Measurements from ENCODE around the gene AKAP9.

Gene AKAP9

DNA sequence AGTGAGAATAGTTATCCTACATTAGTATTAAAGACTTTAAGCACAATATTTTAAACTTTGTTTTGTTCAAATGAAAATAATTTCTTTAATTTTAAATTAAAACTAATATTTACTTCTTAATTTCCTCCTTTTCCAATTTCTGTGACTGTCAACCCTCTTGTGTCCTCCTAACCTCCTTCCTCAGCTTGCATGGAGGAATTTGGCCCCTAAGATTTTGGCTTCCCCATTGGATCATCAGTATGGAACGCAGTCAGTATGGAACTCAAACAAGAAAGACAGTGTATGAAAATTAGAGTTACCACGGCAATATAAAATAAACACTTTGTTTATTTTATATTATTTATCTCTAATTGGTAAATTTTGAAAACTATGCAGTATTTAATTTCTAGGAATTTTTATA, 102.4 kb downstream of the AKAP9 start:
- Histone ChIP-seq H3K9me3 (no peaks in the 10 kb centered on the region), H3K27ac (no peak overlapping the region), H3K36me3 (peaks cover 92% of the 10 kb centered on the region), H3K27me3 (no peaks in the 10 kb centered on the region), H3K4me1 (ENCODE audit: control insufficient read depth in 1 of 2, insufficient read depth in 1 of 2, low read depth in 1 of 2, low read length in 1 of 2) (no peaks in the 10 kb centered on the region), H3K4me3 (ENCODE audit: low read depth in 1 of 2, low read length in 1 of 2) (no peak overlapping the region)
- TF ChIP-seq, protein P1, sequence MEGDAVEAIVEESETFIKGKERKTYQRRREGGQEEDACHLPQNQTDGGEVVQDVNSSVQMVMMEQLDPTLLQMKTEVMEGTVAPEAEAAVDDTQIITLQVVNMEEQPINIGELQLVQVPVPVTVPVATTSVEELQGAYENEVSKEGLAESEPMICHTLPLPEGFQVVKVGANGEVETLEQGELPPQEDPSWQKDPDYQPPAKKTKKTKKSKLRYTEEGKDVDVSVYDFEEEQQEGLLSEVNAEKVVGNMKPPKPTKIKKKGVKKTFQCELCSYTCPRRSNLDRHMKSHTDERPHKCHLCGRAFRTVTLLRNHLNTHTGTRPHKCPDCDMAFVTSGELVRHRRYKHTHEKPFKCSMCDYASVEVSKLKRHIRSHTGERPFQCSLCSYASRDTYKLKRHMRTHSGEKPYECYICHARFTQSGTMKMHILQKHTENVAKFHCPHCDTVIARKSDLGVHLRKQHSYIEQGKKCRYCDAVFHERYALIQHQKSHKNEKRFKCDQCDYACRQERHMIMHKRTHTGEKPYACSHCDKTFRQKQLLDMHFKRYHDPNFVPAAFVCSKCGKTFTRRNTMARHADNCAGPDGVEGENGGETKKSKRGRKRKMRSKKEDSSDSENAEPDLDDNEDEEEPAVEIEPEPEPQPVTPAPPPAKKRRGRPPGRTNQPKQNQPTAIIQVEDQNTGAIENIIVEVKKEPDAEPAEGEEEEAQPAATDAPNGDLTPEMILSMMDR (IDR thresholded peaks at IDR 0.05) = no peak

DNA sequence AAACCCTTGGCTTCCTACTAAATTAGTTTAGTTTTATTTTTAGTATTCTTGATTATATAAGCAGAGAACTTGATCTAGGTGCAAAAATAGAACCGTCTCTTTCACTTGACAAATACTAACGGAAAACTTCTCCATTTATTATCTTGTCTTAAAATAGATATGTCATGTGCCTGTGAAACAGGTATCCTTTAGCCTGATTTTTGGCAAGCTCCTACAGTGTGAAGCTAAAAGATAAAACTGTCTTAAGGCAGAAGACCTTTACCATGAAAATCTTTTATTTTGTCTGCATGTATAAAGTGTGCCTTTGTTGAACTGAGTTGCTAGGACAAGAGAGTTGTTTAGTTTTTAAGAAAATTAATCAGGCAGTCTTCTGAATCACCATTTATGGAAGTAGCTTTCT, 103.0 kb downstream of the AKAP9 start:
- TF ChIP-seq, protein P1 (IDR thresholded peaks at IDR 0.05) = no peak

DNA sequence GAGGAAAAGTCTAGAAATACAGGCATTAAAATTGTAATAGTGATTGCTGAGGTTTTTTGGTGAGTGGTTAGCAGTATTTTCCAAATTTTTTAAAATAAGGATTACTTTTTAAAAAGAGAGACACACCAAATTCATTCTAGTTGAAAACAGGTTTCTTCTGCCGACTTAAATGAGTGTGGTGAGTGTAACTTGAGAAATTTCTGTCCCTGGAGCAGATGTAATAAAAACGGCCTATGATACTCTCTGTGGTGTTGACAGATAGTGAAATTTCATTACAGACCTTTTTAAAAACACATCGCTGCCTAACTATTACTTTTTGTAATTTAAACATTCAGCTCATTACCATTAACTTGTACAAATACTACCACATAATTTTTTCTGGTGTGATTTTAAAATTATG, 103.5 kb downstream of the AKAP9 start:
- H3K36me3 ChIP-seq = peaks cover 91% of the 10 kb centered on the region
- no peaks in the 10 kb centered on the region for H3K27me3 ChIP-seq
- no peaks in the 10 kb centered on the region for H3K9me3 ChIP-seq
- no peak overlapping the region for H3K27ac ChIP-seq
- no peaks in the 10 kb centered on the region for H3K4me1 ChIP-seq (ENCODE audit: control insufficient read depth in 1 of 2, insufficient read depth in 1 of 2, low read depth in 1 of 2, low read length in 1 of 2)
- TF ChIP-seq, protein P1 (IDR thresholded peaks at IDR 0.05) = no peak
- no peak overlapping the region for H3K4me3 ChIP-seq (ENCODE audit: low read depth in 1 of 2, low read length in 1 of 2)

More for the DNA sequence above, 103.0 kb downstream of the AKAP9 start:
- Histone ChIP-seq H3K9me3 (no peaks in the 10 kb centered on the region), H3K27ac (no peak overlapping the region), H3K36me3 (peaks cover 92% of the 10 kb centered on the region), H3K27me3 (no peaks in the 10 kb centered on the region), H3K4me3 (ENCODE audit: low read depth in 1 of 2, low read length in 1 of 2) (no peak overlapping the region), H3K4me1 (ENCODE audit: control insufficient read depth in 1 of 2, insufficient read depth in 1 of 2, low read depth in 1 of 2, low read length in 1 of 2) (no peaks in the 10 kb centered on the region)

DNA sequence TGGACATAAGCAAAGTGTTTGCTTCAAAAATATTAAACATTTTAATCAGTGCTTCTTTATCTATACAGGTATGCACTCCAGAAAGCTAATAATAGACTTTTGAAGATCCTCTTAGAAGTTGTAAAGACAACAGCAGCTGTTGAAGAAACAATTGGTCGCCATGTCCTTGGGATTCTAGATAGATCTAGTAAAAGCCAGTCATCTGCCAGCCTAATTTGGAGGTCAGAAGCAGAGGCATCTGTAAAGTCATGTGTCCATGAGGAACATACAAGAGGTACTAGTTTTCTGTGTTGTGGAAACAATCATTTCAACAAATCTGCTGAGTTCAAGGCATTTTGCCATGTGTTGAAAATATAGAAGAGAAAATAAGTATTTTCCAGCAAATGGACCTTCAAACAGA, 104.3 kb downstream of the AKAP9 start:
- Histone ChIP-seq H3K36me3 (peaks cover 84% of the 10 kb centered on the region), H3K4me1 (ENCODE audit: control insufficient read depth in 1 of 2, insufficient read depth in 1 of 2, low read depth in 1 of 2, low read length in 1 of 2) (no peaks in the 10 kb centered on the region), H3K27ac (no peak overlapping the region), H3K27me3 (no peaks in the 10 kb centered on the region), H3K9me3 (no peaks in the 10 kb centered on the region), H3K4me3 (ENCODE audit: low read depth in 1 of 2, low read length in 1 of 2) (no peak overlapping the region)
- TF ChIP-seq, protein P1 (IDR thresholded peaks at IDR 0.05) = no peak

DNA sequence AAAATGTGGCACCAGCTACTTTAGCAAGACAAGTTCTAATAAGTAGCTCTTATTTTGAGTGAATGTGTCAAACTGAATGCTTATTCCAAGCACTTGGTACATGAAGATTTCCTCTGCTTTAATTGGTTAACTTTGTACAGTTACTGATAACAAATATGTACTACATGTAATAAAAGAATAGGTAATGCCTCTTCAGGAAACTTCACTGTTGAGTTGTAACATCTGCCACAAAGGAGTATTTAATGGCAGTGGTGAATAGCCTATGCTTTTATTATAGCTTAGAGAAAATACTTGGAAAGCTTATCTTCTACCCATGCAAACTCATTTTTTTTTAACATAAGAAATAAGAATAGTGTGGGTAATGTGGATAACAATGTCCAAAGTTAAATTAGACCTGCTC, 111.0 kb downstream of the AKAP9 start:
- Histone ChIP-seq H3K4me3 (ENCODE audit: low read depth in 1 of 2, low read length in 1 of 2) (no peak overlapping the region), H3K4me1 (ENCODE audit: control insufficient read depth in 1 of 2, insufficient read depth in 1 of 2, low read depth in 1 of 2, low read length in 1 of 2) (peaks cover 5 to 15% of the 10 kb centered on the region in 2 experiments), H3K36me3 (peaks cover 51% of the 10 kb centered on the region), H3K27me3 (no peaks in the 10 kb centered on the region), H3K9me3 (no peaks in the 10 kb centered on the region), H3K27ac (no peak overlapping the region)
- TF ChIP-seq, protein P1 (IDR thresholded peaks at IDR 0.05) = no peak

DNA sequence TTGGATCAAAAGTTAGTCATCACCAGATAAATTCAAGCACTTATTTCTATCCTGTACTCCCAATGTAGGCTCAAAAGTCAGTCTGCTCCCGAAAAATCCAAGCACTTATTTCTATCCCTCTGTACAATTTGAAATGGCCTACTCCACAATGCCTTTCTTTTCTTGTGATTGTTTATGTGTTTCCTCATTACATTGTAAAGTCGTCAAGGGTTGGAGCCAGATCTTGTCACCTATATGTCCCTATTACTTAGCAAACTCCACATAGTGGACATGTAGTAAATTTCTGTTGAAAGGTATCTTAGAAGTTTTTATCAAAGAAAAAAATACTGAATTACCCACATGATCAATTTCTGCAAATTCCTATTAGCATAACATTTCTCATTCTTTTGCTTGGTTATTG, 111.5 kb downstream of the AKAP9 start:
- H3K4me1 ChIP-seq (ENCODE audit: control insufficient read depth in 1 of 2, insufficient read depth in 1 of 2, low read depth in 1 of 2, low read length in 1 of 2) = peaks cover 5 to 17% of the 10 kb centered on the region in 2 experiments
- no peak overlapping the region for H3K27ac ChIP-seq
- no peak overlapping the region for H3K4me3 ChIP-seq (ENCODE audit: low read depth in 1 of 2, low read length in 1 of 2)
- peaks cover 46% of the 10 kb centered on the region for H3K36me3 ChIP-seq
- H3K9me3 ChIP-seq = no peaks in the 10 kb centered on the region
- no peaks in the 10 kb centered on the region for H3K27me3 ChIP-seq
- TF ChIP-seq, protein P1 (IDR thresholded peaks at IDR 0.05) = no peak

Measured in neutrophil (primary cell).